ENCODE results near the gene AP5S1. TPM values are rescaled to one million over a fixed set of nuclear protein-coding genes. Genes with fewer than 3 reads are reported as not detected.
A peak's percentile ranks its signal among the peaks of the same experiment; 100 is the strongest.

Gene AP5S1
- total RNA-seq, 1 experiment from 2014 or later = 2.8 TPM

- TF ChIP-seq AR (CRISPR knock-in tag; IDR thresholded peaks at IDR 0.05) = no peak
Measured at GRCh38 chr20:3798373-3798768, 22.0 kb upstream of the AP5S1 start (continued).

- peaks cover 29% of the 10 kb centered on the region for H3K36me3 Mint-ChIP-seq
- H3K4me3 Mint-ChIP-seq = peak overlapping the region; percentile 20; the same call in 1 of the 2 replicates
- H3K27ac Mint-ChIP-seq = peak overlapping the region; percentile 66
- POLR2A ChIA-PET = interaction anchor here (0.5 to 2.1 kb wide), 4 partner anchors 13 to 192 kb away, joined by 4 to 8 read pairs (median 6); no protein-coding TSS in a partner anchor
- peaks cover 53% of the 10 kb centered on the region for H3K4me1 Mint-ChIP-seq
- DNase-seq (ENCODE audit: low spot score) (no peak), ATAC-seq (no peak)
- H3K27me3 Mint-ChIP-seq (ENCODE audit: low read depth) = peaks cover 5% of the 10 kb centered on the region; the same call in 1 of the 2 replicates
- H3K9me3 Mint-ChIP-seq = no peaks in the 10 kb centered on the region
- TF ChIP-seq ZNF219 (CRISPR knock-in tag; IDR thresholded peaks at IDR 0.05; ENCODE audit: borderline replicate concordance) (no peak), CTCF (IDR thresholded peaks at IDR 0.05) (no peak)
- CTCF ChIA-PET = interaction anchor here (0.9 to 3.9 kb wide), 7 partner anchors 12 to 54 kb away, joined by 4 to 79 read pairs (median 5); partner anchors contain the start of genes ADISSP, AP5S1, CENPB and SPEF1
Measured at GRCh38 chr20:3798908-3799248, 21.5 kb upstream of the AP5S1 start.

GRCh38 chr20:3800256-3800877 lies 20.0 kb upstream of the AP5S1 start:
- Mint-ChIP-seq H3K4me3 (peak overlapping the region; percentile 34), H3K4me1 (peaks cover 49% of the 10 kb centered on the region), H3K27ac (peak overlapping the region; percentile 95), H3K27me3 (ENCODE audit: low read depth) (peaks cover 4% of the 10 kb centered on the region; the same call in 1 of the 2 replicates), H3K9me3 (no peaks in the 10 kb centered on the region), H3K36me3 (peaks cover 41% of the 10 kb centered on the region)
- POLR2A ChIA-PET = interaction anchor here (0.8 to 2.1 kb wide), 5 partner anchors 13 to 67 kb away, joined by 3 to 8 read pairs (median 4); partner anchors contain the start of gene AP5S1
- DNase-seq (ENCODE audit: low spot score) (peak; percentile 69), ATAC-seq (peak; percentile 57)
- TF ChIP-seq FOXP4 (CRISPR knock-in tag; IDR thresholded peaks at IDR 0.05) (0 out of 2 replicates have a peak, but pooled peaks have one; percentile 44), FOXP1 (CRISPR knock-in tag; IDR thresholded peaks at IDR 0.05; ENCODE audit: borderline replicate concordance) (peak; percentile 33; the same call in 1 of the 2 replicates), ELF4 (CRISPR knock-in tag; IDR thresholded peaks at IDR 0.05; ENCODE audit: low read depth) (no peak), TEAD1 (CRISPR knock-in tag; IDR thresholded peaks at IDR 0.05) (peak; percentile 46; the same call in 1 of the 2 replicates)
- CTCF ChIA-PET = interaction anchor here (0.6 to 3.9 kb wide), 13 partner anchors 11 to 272 kb away, joined by 3 to 79 read pairs (median 5); partner anchors contain the start of genes ADISSP, AP5S1, CENPB and SPEF1

GRCh38 chr20:3800878-3801260 lies 19.5 kb upstream of the AP5S1 start:
- Mint-ChIP-seq H3K27ac (no peak overlapping the region; the same call in 1 of the 2 replicates), H3K36me3 (peaks cover 46% of the 10 kb centered on the region), H3K4me1 (peaks cover 46% of the 10 kb centered on the region), H3K9me3 (no peaks in the 10 kb centered on the region), H3K4me3 (no peak overlapping the region), H3K27me3 (ENCODE audit: low read depth) (no peaks in the 10 kb centered on the region)
- ChIA-PET CTCF (interaction anchor here (0.6 to 3.9 kb wide), 10 partner anchors 10 to 271 kb away, joined by 3 to 79 read pairs (median 5); partner anchors contain the start of genes AP5S1, CENPB and SPEF1), POLR2A (interaction anchor here (0.8 to 2.1 kb wide), 3 partner anchors 18 to 67 kb away, joined by 4 to 8 read pairs (median 7); partner anchors contain the start of gene AP5S1)
- ATAC-seq (no peak), DNase-seq (ENCODE audit: low spot score) (no peak)
- TF ChIP-seq USF1 (CRISPR knock-in tag; IDR thresholded peaks at IDR 0.05) = no peak
- no peak for TF ChIP-seq NFYB (CRISPR knock-in tag; conservative IDR thresholded peaks at IDR 0.05; ENCODE audit: low read depth)
- TF ChIP-seq GRHL2 (CRISPR knock-in tag; IDR thresholded peaks at IDR 0.05; ENCODE audit: insufficient replicate concordance, severe bottlenecking) = no peak
- TF ChIP-seq ATF3 (CRISPR knock-in tag; conservative IDR thresholded peaks at IDR 0.05) = no peak
- no peak for TF ChIP-seq ZNF317 (CRISPR knock-in tag; IDR thresholded peaks at IDR 0.05; ENCODE audit: borderline replicate concordance, low read depth)
- TF ChIP-seq AR (CRISPR knock-in tag; IDR thresholded peaks at IDR 0.05) = no peak
- no peak for TF ChIP-seq RELA (CRISPR knock-in tag; IDR thresholded peaks at IDR 0.05; ENCODE audit: borderline replicate concordance)
- TF ChIP-seq GABPB1 (CRISPR knock-in tag; IDR thresholded peaks at IDR 0.05) = no peak
- TF ChIP-seq TP53 (CRISPR knock-in tag; IDR thresholded peaks at IDR 0.05) = no peak
- no peak for TF ChIP-seq NR1H2 (CRISPR knock-in tag; IDR thresholded peaks at IDR 0.05)
- TF ChIP-seq NFATC4 (CRISPR knock-in tag; IDR thresholded peaks at IDR 0.05) = no peak
- TF ChIP-seq EMX1 (CRISPR knock-in tag; IDR thresholded peaks at IDR 0.05) = no peak

Data from WTC11 (cell line).